PFSK-1 (cell line): ENCODE results near the gene LMNTD1.

ENCODE experiments used
- FOXP2 ChIP-seq: optimal IDR thresholded peaks from 2 replicates; pipeline ENCODE3; 2011; ENCODE audit warnings: borderline replicate concordance, control low read depth, inconsistent platforms; ENCODE audit not compliant: insufficient read depth; ENCODE audit errors: extremely low read length, extremely low read depth
- POLR2AphosphoS5 ChIP-seq: IDR thresholded peaks from 2 replicates; pipeline ENCODE4 v1.6.1; 2012; ENCODE audit warnings: low read depth, mild to moderate bottlenecking, control low read depth, low read length, moderate library complexity
- SIN3A ChIP-seq: IDR thresholded peaks from 2 replicates; pipeline ENCODE4 v1.6.1; 2012; ENCODE audit warnings: mild to moderate bottlenecking, low read length, moderate library complexity, borderline replicate concordance; ENCODE audit not compliant: insufficient read depth
- TAF1 ChIP-seq: IDR thresholded peaks from 2 replicates; pipeline ENCODE4 v1.6.1; 2012; ENCODE audit warnings: low read length, control low read depth, borderline replicate concordance; ENCODE audit not compliant: insufficient read depth
- TF ChIP-seq, protein P1 (sequence below), 2 experiments: IDR thresholded peaks; 2 replicates each; pipeline versions ENCODE4 v1.6.1 to v1.8.0; 2011 to 2012; ENCODE audit warnings: low read depth in 2 of 2, low read length in 2 of 2, control low read depth in 1 of 2, inconsistent platforms in 1 of 2, mild to moderate bottlenecking in 1 of 2, moderate library complexity in 1 of 2; ENCODE audit not compliant: insufficient read depth in 1 of 2

Gene LMNTD1

DNA sequence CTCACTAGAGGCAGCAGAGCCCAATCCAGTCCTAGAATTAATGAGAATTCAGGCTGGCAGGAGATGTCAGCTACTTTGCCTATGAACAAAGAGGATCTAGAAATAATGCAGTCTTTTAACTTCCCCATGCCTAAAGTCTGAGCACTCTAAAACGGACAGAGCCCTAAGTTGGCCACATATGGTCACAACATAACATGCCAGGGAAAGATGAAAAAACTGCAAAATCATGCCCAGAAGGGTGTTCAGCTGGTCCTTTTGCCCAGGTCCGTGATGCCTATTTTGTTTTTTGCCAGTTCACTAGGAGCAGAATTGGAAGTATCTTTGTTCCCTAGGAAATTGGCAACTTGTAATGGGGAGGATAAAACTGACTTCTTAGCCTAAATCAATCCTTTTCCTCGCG is 20.3 kb upstream of the LMNTD1 start:
- TF ChIP-seq FOXP2 (no peak), SIN3A (no peak), POLR2AphosphoS5 (no peak), TAF1 (no peak)
- TF ChIP-seq, protein P1, sequence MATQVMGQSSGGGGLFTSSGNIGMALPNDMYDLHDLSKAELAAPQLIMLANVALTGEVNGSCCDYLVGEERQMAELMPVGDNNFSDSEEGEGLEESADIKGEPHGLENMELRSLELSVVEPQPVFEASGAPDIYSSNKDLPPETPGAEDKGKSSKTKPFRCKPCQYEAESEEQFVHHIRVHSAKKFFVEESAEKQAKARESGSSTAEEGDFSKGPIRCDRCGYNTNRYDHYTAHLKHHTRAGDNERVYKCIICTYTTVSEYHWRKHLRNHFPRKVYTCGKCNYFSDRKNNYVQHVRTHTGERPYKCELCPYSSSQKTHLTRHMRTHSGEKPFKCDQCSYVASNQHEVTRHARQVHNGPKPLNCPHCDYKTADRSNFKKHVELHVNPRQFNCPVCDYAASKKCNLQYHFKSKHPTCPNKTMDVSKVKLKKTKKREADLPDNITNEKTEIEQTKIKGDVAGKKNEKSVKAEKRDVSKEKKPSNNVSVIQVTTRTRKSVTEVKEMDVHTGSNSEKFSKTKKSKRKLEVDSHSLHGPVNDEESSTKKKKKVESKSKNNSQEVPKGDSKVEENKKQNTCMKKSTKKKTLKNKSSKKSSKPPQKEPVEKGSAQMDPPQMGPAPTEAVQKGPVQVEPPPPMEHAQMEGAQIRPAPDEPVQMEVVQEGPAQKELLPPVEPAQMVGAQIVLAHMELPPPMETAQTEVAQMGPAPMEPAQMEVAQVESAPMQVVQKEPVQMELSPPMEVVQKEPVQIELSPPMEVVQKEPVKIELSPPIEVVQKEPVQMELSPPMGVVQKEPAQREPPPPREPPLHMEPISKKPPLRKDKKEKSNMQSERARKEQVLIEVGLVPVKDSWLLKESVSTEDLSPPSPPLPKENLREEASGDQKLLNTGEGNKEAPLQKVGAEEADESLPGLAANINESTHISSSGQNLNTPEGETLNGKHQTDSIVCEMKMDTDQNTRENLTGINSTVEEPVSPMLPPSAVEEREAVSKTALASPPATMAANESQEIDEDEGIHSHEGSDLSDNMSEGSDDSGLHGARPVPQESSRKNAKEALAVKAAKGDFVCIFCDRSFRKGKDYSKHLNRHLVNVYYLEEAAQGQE (IDR thresholded peaks at IDR 0.05; ENCODE audit: insufficient read depth in 1 of 2, low read depth in 2 of 2, low read length in 2 of 2): no peak

DNA sequence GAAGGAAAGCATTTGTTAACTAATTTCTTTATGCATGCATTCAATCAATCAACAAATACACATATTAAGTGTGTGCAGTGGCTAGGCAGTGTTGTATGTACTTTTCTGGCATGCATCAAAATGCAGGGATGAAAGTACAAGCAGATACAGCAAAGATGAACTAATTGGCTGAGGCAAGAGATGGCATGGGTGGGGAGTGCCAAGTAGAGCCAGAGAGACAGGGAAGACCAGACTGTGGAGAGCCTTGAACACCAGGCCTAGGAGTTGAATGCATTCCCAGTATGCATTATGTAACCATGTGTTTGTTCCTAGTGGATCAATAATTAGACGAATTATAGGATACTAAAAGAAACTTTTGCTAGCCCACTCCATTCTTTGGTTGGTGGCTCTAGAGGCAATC is 17.3 kb upstream of the LMNTD1 start:
- TF ChIP-seq POLR2AphosphoS5: no peak
- TF ChIP-seq, protein P1 (IDR thresholded peaks at IDR 0.05; ENCODE audit: insufficient read depth in 1 of 2, low read depth in 2 of 2, low read length in 2 of 2): no peak
- no peak for TF ChIP-seq TAF1
- no peak for TF ChIP-seq SIN3A
- TF ChIP-seq FOXP2: no peak

DNA sequence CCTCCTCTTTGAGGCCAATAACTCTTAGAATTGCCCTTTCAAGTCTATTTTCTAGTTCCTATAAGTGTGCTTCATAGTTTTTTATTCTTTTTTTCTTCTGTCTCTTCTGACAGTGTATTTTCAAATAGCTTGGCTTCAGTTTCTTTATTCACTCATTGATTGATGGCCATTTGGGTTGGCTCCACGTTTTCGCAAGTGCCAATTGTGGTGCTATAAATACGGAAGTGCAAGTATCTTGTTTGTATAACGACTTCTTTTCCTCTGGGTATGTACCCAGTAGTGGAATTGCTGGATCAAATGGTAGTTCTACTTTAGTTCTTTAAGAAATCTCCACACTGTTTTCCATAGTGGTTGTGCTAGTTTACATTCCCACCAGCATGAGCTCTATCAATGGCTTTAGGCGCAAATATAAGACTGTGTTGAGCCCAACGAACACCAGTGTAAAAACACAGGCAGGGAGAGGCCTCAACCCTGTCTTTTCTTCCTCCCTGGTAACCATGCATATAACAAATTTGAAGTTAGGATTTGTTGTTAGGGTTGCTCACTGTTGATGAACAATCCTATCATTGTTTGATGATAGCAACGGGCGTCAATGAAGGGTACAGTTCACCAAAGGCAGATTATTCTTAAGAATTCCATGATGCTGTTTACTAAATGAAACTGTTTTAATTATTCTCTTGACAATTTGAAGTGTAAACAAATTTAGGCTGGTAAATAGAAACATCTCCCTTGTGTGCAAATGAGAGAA is 13.3 kb upstream of the LMNTD1 start:
- no peak for TF ChIP-seq SIN3A
- TF ChIP-seq, protein P1 (IDR thresholded peaks at IDR 0.05; ENCODE audit: insufficient read depth in 1 of 2, low read depth in 2 of 2, low read length in 2 of 2): no peak
- no peak for TF ChIP-seq POLR2AphosphoS5
- no peak for TF ChIP-seq FOXP2
- TF ChIP-seq TAF1: no peak

DNA sequence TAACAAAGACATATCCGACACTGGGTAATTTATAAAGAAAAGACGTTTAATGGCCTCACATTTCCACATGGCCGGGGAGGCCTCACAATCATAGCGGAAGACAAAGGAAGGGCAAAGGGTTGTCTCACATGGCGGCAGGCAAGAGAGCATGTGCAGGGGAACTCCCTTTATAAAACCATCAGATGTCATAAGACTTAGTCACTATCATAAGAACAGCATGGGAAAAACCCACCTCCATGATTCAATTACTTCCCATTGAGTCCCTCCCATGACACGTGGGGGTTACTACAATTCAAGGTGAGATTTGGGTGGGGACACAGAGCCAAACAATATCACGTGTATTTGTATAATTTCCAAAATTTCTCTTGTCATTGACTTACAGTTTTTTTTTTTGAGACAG is 5.5 kb upstream of the LMNTD1 start:
- TF ChIP-seq FOXP2 (no peak), SIN3A (no peak), POLR2AphosphoS5 (no peak), TAF1 (no peak)
- TF ChIP-seq, protein P1 (IDR thresholded peaks at IDR 0.05; ENCODE audit: insufficient read depth in 1 of 2, low read depth in 2 of 2, low read length in 2 of 2): no peak

DNA sequence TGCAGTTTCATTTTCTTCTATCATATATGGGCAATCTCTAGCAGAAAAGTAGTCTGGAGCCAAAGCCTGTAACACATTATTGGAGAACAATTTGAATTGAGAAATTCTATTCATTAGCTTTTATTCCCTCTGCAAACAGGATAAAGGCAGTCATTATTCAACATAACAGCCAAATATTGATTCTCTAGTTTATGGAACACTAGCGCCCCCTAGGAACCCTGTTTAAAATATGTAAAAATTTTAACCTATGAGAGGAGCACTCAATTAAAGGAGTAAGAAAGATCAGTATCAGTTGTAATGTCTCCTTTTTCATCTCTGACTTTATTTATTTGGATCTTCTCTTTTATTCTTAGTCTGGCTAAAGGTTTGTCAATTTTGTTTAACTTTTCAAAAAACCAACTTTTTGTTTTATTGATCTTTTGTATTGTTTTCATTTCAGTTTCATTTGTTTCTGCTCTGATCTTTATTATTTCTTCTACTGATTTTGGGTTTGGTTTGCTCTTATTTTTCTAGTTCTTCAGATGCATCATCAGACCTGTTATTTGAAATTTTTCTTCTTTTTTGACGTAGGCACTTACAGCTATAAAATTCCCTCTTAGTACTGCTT is 4.8 kb upstream of the LMNTD1 start:
- TF ChIP-seq SIN3A: no peak
- TF ChIP-seq, protein P1 (IDR thresholded peaks at IDR 0.05; ENCODE audit: insufficient read depth in 1 of 2, low read depth in 2 of 2, low read length in 2 of 2): no peak
- TF ChIP-seq TAF1: no peak
- TF ChIP-seq FOXP2: no peak
- TF ChIP-seq POLR2AphosphoS5: no peak
